HG03039 (cell line): ENCODE results near the gene CACNA1C.

Experiments
- ATAC-seq: cut with Tn5 transposase; IDR thresholded peaks from one replicate; pipeline ENCODE4 v1.9.1; 2021; ENCODE audit warnings: mild to moderate bottlenecking, moderate library complexity; ENCODE audit not compliant: unreplicated experiment

CACNA1C gene

DNA sequence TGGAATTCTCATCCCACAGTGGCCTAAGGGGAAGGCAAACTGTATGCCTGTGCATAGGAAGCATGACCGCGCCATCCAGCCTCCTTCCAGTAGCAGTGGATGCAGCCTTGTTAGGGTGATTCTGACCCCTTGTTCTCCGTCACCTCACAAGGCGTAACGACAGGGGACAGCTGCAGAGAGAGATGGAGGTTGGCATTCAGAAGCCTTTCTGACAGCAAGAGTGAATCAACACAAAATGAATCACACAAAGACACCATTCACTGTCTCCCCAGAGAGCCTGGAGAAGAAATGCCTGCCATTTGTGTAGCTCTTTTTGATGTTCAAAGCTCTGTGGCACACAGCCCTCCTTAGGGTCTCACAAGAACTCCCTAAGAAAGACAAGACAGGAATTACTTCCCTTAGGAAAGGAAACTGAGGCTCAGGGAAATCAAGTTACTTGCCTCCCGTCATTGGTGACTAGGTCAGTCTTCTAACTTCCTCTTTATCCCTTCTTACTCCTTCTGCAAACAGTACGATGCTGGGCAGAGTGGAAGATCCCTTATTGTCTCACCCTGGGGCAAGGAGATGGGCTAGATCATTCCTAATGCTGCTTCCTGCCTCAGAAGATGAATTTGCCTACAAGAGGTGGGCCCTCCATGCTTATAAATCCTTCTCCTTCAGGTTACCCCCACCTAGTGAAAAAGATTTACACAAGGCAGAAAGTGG, 280.9 kb downstream of the CACNA1C start:
- ATAC-seq: no peak

GRCh38 chr12:2334271-2334670, 281.5 kb downstream of the CACNA1C start:
- ATAC-seq: no peak

GRCh38 chr12:2334689-2335088, 281.9 kb downstream of the CACNA1C start:
- no peak for ATAC-seq

GRCh38 chr12:2335109-2335508, 282.3 kb downstream of the CACNA1C start:
- ATAC-seq: no peak

DNA sequence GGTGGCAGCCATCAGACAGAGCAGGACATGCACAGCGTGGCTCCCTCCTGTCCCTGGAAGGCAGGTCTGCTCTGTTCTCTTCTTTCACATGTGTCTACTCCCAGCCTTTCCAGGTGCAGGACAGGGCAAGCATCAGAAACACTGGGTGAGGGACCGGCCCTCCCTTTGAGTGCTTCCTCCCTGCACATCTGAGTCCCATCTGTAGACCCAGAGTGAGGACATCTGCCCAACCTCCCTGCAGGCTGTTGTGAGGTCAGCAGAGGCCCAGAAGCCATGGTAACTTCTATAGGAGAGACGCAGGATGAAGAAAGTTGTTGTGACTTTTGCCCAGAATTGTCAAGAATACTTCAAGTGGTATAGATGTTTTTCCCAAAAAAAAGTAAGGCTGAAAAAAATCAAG, 282.7 kb downstream of the CACNA1C start:
- no peak for ATAC-seq

- no peak for ATAC-seq
These were observed 283.1 kb downstream of the CACNA1C start for GRCh38 chr12:2335916-2336315.

DNA sequence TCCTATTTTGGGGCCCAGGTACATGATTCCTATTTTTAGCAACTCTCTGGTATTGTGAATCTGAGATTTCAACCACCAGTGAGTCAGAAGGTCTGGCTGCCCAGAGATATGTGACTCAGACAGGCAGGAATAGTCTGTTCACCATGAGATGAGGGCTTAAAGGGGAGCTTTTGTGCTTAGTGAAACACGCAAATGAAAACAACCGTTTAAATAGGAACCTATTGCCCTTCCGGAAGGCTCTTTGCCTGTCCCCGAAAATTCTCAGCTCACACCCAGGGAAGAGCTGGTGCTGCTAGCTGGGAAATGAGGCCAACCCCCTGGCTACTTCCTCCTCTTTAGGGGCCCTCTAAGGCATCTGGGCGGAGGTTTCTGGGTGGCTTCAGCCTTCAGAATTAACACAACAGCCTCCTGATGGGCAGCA, 283.6 kb downstream of the CACNA1C start:
- peak; percentile 85 for ATAC-seq

- no peak for ATAC-seq
These were observed 284.5 kb downstream of the CACNA1C start for GRCh38 chr12:2337031-2338010.

DNA sequence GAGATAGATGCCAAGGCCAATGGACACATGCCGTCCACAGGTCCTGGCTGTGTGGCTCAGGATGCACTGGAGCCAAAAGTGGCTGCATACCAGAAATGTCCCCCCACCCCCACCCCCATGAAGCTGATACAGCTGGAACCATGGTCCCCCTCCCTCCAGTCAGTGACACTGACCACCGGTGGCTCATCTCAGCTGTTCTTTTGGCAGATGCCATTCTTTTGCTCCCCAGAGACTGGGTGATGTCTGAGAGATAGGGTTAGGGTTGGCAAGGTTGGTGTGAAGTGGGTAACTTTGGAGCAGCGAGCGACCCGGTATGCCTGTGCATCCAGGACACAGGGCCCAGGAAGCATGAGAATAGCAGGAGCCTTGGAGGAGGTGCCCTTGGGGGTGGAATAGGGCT, 285.6 kb downstream of the CACNA1C start:
- ATAC-seq: no peak

GRCh38 chr12:2338991-2339431, 286.2 kb downstream of the CACNA1C start:
- ATAC-seq: no peak

- ATAC-seq: no peak
These were observed 288.4 kb downstream of the CACNA1C start for GRCh38 chr12:2341051-2341751.

DNA sequence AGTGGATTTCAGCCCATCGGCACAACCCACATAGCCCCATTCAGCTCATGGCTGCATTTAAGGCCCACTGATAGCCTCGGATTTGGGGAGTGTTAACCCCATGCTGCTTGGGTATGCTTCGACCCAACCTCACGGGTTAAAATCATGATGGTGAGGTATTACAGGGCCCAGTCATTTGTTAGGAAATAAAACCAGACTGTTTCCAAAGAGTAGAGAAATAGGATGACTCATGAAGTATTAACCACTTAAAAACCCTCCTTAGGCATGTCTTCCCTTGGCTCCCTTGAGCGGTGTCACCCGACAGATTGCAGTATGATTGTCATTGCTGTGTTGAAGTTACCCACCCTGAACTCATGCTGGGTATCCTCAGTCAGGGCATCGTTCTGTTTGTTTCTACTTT, 289.1 kb downstream of the CACNA1C start:
- ATAC-seq: no peak

GRCh38 chr12:2343681-2344080, 290.9 kb downstream of the CACNA1C start:
- ATAC-seq: no peak

DNA sequence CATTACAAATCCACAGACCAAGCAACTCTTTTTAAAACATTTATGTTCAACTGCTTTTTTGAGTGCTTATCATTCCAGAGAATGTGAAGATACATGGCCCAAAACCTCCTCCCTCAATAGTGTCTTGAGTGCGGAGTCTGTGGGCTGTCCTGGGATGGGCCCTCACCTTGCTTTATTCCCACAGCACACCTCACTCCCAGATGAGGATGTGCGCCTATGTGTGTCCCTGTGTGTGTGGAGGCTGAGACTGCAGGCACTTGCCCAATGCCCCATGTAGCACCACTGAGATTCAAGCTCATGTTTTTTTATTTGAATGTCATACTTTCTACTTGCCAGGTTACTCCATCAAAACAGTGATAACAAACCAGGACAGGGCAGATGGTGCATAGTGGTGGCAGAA, 291.7 kb downstream of the CACNA1C start:
- ATAC-seq: no peak

DNA sequence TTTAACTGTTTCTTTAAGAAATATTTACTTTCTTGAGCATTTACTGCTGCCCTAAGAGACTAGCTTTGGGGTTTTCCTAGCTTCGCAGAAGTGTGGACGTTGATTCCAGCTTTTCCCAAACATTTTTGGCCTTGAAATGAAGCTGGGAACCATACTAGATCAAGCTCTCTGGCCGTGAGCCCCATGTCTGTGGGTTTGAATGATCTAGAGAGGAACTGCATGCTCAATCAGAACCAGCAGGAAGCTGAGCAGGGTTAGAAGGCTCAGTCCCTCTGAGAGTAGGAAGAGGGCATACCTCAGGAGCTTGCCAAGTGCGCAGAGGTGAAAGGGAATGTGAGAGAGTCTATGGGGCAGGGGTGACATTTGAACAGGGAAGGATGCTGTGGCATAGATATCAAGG, 292.1 kb downstream of the CACNA1C start:
- no peak for ATAC-seq

DNA sequence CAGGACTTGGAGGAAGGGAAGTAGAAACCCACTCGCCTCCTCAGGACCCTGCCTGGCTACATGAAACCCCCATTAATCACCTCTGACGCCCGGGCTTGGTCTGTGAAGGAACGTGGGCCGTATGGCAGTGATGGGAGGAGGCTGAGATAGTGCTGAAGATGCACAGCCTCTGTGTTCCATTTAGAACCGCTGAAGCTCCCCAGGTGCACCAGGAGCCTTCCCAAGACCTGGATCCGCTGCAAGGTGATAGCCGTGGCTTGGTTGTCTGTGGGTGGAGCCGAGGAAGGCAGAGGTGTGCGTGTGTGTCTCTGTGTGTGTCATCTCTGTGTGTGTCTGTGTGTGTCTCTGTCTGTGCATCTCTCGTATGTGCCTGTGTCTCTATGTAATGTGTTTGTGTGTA, 293.1 kb downstream of the CACNA1C start:
- no peak for ATAC-seq

GRCh38 chr12:2346416-2346815, 293.6 kb downstream of the CACNA1C start:
- ATAC-seq: no peak

- no peak for ATAC-seq
These were observed 294.5 kb downstream of the CACNA1C start for GRCh38 chr12:2347137-2347843.

DNA sequence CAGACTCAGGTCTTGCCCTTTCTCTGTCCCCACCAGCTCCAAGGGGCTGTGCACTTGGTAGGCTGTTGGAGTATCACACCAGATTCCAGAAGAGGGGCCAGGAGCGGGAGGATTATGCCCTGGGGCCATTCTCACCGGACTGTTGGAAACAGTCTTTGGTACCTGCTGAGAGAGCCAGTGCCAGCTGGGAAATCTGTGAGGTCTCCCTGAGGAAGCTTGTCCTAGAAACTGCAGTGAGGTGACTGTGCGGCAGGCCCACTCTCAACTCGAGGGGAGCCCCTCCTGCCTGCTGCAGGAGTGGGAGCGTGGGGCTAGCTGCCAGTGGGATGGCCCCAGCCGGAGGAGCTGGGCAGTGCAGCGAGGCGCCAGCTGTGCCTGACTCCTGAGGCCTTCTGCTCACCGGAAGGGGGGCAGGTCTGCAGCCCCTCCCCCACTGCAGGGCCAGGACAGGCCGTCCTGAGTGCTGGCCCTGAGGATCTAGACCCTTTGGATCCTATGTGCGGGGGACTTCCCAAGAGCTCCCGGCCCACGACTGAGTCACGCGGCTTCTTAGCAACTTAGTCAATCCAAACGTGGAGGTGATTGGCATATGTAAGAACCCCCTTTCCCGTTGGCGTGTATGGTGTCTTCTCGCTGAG, 295.2 kb downstream of the CACNA1C start:
- no peak for ATAC-seq

DNA sequence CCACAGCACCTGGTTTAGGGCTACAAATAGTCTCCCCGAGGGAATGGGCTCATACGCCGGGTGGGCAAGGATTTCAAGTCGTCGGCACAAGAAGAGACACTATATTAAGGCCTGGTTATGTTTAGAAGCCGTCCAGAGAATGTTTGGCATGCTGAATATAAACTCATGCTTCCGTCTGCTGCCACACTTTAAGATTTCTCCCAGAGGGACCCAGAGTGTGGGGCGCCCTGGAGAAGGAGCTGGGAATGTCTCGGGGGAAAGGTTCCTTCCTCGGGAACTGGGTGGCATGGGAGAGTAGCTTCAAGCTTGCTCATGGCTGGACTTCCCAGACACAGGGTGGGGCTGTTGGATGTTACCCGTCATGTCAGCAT, 295.7 kb downstream of the CACNA1C start:
- no peak for ATAC-seq
